Measurements from ENCODE around the gene OTUD7B. TPM values are rescaled to one million over a fixed set of nuclear protein-coding genes. Genes with fewer than 3 reads are reported as not detected.
"Not testable (repeated sequence)": the region's sequence is repeated elsewhere in the genome, so short reads cannot be mapped to it uniquely, and the experiment has no call there.

Gene OTUD7B
- total RNA-seq, 2 experiments from 2014 or later = 21.9 to 23.2 TPM

DNA sequence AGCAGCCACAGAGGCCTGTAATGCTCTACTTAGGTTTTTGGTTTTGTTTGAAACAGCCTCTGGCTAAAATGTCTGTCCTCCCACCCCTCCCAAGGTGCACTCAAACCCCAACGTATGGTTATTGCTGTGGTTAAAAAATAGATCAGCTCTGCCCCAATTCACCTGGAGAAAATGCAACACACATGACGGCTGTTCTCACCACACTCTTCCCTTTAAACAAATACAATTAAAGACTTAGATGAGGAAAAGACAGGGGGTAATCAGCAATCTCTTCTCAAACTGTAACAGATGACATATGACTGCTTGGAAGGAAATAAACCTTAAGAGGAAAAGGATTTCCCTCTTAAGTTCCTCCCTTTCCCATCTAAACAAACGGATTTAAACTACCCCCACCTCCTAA, 67.6 kb downstream of the OTUD7B start:
- H3K27ac Mint-ChIP-seq = no peak overlapping the region
- no peak for DNase-seq
- no peak overlapping the region for H3K4me3 Mint-ChIP-seq
- peaks cover 25% of the 10 kb centered on the region for H3K4me1 Mint-ChIP-seq
- H3K9me3 Mint-ChIP-seq = no peaks in the 10 kb centered on the region
- no peaks in the 10 kb centered on the region for H3K27me3 Mint-ChIP-seq
- H3K36me3 Mint-ChIP-seq = peaks cover 16% of the 10 kb centered on the region

DNA sequence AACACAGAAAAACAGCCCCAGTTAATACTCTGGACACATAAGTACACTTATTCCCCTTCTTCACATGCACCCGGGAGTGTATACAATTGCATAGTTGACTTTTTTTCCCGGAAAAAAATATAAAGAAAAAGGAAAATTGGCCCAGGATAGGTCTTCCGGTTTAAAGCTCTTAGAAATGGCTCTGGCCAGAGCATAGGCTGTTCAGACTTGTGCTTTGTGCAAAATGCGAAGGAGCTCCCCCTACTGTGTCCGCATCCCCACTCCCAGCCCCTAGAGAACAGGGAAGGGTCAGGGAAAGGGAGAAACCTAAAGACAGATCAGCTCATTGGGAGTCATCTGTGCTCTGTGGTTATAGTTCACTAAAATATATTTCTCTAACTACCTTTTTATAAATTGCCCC, 68.3 kb downstream of the OTUD7B start:
- Mint-ChIP-seq H3K27me3 (no peaks in the 10 kb centered on the region), H3K9me3 (no peaks in the 10 kb centered on the region), H3K4me1 (peaks cover 32% of the 10 kb centered on the region), H3K4me3 (no peak overlapping the region), H3K27ac (no peak overlapping the region), H3K36me3 (peaks cover 16% of the 10 kb centered on the region)
- no peak for DNase-seq

DNA sequence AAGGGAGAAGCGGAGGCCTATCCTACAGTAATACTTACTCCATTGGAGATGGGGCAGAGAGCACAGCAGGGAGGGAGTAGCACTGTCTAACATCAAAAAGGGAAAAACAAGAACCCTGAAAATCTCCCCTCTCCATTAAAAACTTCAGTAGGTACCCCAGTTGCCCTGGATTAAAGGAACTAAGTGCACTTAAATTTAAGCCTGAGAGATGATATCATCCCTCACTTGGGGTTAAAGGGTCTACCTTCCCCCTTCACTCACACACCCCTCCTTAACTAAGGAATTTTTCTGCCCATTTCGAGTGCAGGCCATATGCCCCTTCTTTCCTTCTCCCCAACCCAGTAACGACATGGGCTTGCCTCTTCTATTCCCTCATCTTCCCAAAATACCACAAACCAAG, 70.1 kb downstream of the OTUD7B start:
- DNase-seq = no peak
- peaks cover 13% of the 10 kb centered on the region for H3K36me3 Mint-ChIP-seq
- no peak overlapping the region for H3K4me3 Mint-ChIP-seq
- no peaks in the 10 kb centered on the region for H3K9me3 Mint-ChIP-seq
- no peaks in the 10 kb centered on the region for H3K27me3 Mint-ChIP-seq
- H3K27ac Mint-ChIP-seq = no peak overlapping the region
- H3K4me1 Mint-ChIP-seq = peaks cover 35% of the 10 kb centered on the region

DNA sequence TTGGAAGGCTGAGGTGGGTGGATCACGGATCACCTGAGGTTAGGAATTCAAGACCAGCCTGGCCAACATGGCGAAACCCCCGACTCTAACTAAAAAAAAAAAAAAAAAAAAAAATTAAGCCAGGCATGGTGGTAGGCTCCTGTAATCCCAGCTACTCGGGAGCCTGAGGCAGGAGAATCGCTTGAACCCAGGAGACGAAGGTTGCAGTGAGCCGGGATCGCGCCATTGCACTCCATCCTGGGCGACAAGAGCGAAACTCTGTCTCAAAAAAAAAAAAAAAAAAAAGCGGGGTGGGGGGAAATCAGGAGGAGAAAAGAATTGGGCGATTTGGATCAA, 71.9 kb downstream of the OTUD7B start:
- Mint-ChIP-seq H3K4me1 (peaks cover 33% of the 10 kb centered on the region), H3K27ac (peak overlapping the region; percentile 68)
- H3K4me3 Mint-ChIP-seq, H3K27me3 Mint-ChIP-seq, DNase-seq, H3K36me3 Mint-ChIP-seq, H3K9me3 Mint-ChIP-seq: not testable (repeated sequence)

DNA sequence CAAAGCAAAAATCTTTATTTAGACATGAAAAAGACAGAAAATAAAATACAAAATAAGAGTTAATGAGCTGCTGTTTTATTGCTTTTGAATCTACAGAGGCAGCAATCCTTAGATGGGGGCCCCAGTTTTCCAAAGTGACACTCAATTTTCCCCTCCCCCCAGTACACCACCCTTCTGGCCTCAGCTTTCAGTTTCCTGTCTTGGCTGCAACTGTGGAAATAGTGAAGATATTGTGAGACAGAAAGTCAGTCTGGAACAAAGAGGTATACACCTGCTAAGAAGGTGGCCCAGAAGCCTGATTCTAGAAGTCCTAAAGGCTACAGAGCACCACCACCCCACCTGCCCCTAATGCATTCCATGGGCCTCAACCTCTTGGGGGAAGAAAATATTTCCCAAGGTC, 72.8 kb downstream of the OTUD7B start:
- DNase-seq = peak; percentile 34
- Mint-ChIP-seq H3K9me3 (no peaks in the 10 kb centered on the region), H3K4me3 (peak overlapping the region; percentile 23)

DNA sequence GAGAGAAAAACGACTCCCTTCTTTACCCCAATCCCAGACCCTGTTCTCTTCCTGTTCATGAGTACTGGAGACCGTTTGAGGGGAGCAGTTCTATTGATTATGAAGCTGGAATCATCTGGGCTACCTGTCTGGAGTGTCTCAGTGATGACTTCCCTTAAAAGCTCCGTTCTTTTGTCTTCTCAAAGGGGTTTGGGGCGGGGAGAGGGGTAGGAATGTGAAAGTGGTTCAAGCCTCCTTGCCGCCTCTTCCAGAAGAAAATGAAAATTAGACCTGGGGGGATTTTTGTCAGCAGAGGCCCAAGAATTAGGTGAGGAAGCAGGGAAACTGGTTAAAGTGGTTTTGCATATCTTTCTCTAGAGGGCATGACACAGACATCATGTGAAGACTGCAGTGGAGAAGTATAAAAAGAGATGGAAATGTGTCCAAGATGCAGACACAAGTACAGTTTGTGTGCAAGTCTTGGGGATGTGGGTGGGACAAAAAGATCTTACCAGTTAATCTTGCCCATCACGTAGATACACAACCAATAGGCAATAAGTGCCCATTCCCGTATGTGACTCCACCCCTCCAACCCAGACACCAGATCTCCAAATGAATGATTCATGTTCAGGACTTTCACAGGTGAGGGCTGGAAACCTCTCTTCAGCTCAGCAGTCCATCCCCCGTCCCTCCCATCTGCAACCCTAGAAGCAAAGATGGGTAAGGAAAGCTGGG, 73.4 kb downstream of the OTUD7B start:
- Mint-ChIP-seq H3K4me1 (peaks cover 31% of the 10 kb centered on the region), H3K4me3 (peak overlapping the region; percentile 11), H3K27ac (peak overlapping the region; percentile 47), H3K9me3 (no peaks in the 10 kb centered on the region), H3K27me3 (peaks cover 3% of the 10 kb centered on the region), H3K36me3 (no peaks in the 10 kb centered on the region)
- DNase-seq = no peak

More for the DNA sequence above, 72.8 kb downstream of the OTUD7B start:
- Mint-ChIP-seq H3K27me3 (peaks cover 3% of the 10 kb centered on the region), H3K4me1 (peaks cover 31% of the 10 kb centered on the region), H3K36me3 (no peaks in the 10 kb centered on the region), H3K27ac (peak overlapping the region; percentile 47)

DNA sequence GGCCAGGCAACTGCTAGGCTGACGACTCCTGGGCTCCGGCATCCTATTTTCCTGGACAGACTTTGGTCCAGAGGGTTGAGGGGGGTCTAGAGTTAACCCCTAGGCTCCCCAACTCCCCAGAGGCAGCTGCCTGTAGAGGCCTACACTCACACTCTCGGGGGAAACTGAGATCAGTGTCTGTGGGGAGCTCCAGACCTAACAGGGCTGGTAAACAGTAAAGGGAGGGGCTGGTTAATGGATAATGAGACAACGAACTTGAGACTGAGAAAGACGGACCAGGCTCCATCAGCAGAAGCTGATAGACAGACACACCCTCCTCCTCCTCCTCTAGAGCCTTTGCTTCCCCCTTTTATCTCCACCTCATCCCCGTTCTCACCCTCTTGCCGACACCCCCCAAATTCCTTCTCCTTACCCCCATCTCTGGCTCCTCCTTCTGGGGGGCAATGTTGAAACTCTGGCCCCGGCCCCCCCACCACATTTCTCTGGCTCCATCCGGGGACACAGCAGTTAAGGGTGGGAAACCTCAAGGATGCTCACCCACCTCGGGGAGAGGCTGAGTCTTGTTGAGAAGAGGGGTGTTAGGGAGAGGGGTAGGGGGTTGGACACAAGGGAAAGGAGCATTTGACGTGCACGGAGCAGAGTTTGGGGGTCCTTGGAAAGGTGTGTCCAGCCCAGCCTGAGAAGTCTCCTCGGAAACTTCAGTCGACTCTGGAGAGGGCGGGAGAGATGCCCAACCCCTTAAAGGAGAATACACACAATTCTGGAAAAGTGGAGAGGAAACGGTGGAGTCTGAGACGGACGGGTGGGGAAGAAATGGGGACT, 74.1 kb downstream of the OTUD7B start, which contains the start of gene MTMR11:
MTMR11 (minus strand) TSS at position 710 of the 822 bp plus-strand sequence; CDS start at position 478, 232 bp downstream.
- Mint-ChIP-seq H3K9me3 (no peaks in the 10 kb centered on the region), H3K36me3 (no peaks in the 10 kb centered on the region), H3K4me1 (peaks cover 32% of the 10 kb centered on the region), H3K27me3 (peaks cover 3% of the 10 kb centered on the region), H3K4me3 (peak within 1 kb of the TSS; percentile 11), H3K27ac (peak within 1 kb of the TSS; percentile 47)
- DNase-seq = no peak

DNA sequence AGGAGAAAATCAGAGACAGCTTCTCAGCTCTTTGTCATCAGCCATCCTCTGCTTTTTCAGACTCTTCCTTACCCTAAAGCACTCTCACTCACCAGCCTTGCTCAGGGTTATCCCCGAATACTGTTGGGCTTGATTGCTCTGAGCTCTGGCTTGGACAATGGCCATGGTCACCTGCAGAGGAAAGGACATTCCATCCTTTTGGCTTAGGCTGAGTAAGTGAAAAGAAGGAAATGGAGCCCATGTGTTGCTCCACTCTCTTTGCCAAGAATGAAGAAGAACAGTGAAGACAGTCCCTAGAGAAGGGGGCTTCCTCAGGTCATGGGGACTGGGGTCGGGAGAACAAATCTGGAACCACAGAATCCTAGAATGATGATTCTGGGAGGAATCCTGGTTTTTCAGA, 76.2 kb downstream of the OTUD7B start:
- no peak overlapping the region for H3K27ac Mint-ChIP-seq
- peaks cover 3% of the 10 kb centered on the region for H3K27me3 Mint-ChIP-seq
- H3K9me3 Mint-ChIP-seq = no peaks in the 10 kb centered on the region
- no peak overlapping the region for H3K4me3 Mint-ChIP-seq
- H3K4me1 Mint-ChIP-seq = peaks cover 25% of the 10 kb centered on the region
- no peak for DNase-seq
- H3K36me3 Mint-ChIP-seq = peaks cover under 1% of the 10 kb centered on the region

DNA sequence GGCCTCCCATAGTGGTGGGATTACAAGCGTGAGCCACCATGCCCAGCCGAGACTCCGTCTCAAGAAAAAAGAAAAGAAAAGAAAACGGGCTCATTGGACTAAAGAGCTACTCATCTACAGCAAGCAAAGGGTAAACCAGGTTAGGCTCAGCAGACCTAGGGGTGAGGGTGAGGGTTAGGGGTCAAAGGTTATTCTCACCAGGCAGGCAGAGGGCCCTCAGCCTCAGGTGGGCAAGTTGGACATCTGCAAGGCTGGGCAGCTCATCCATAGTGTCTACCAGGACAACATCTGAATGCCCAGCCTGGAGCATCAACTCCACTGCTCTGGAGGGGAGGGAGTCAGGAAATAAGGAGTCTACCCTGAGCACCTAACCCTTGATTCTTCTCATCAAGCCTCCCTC, 77.3 kb downstream of the OTUD7B start:
- H3K36me3 Mint-ChIP-seq = peaks cover 2% of the 10 kb centered on the region
- H3K27me3 Mint-ChIP-seq = peaks cover 3% of the 10 kb centered on the region
- peaks cover 22% of the 10 kb centered on the region for H3K4me1 Mint-ChIP-seq
- H3K27ac Mint-ChIP-seq = no peak overlapping the region
- H3K9me3 Mint-ChIP-seq = no peaks in the 10 kb centered on the region
- no peak for DNase-seq
- H3K4me3 Mint-ChIP-seq = no peak overlapping the region

DNA sequence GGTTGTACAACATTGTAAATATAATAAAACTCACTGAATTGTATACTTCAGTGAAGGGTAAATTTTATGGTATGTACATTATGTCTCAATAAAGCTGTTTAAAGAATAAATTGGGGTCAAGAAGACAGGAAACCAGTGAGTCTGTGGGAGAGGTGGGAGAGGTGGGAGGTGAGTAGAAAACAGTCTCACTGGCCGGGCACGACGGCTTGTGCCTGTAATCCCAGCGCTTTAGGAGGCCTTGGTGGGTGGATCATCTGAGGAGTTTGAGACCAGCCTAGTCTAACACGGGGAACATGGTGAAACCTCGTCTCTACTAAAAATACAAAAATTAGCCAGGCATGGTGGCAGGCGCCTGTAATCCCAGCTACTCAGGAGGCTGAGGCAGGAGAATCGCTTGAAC, 78.1 kb downstream of the OTUD7B start:
- DNase-seq = no peak
- H3K4me3 Mint-ChIP-seq = no peak overlapping the region
- H3K27me3 Mint-ChIP-seq = peaks cover 3% of the 10 kb centered on the region
- peaks cover 16% of the 10 kb centered on the region for H3K4me1 Mint-ChIP-seq
- no peaks in the 10 kb centered on the region for H3K9me3 Mint-ChIP-seq
- peaks cover 3% of the 10 kb centered on the region for H3K36me3 Mint-ChIP-seq
- no peak overlapping the region for H3K27ac Mint-ChIP-seq

DNA sequence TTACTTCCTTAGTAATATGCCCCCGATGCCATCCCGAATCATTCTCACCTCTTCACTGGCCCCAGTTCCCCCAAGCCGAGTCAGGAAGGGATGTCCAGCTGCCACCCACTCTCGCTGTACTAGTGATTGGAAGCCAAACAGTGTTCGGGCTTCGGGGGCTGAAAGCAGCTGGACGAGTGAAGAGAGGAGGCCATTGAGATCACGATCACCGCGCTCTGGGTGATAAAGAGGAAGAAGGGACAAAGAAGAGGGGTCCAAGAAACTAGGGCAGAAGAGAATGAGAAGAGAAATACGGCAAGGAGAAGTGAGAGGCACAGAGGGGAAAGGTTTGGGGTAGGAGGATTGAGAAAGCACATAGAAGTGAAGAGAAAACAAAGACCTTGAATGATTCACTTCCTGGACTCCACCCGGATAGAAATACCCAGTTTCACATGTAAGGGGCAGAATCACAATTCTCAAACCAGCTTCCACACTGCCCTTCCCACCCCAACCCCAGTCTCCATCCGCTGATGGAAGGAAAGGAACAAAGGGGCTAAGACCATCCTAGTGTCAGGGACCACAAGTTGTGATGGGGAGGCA, 79.2 kb downstream of the OTUD7B start:
- Mint-ChIP-seq H3K4me1 (peaks cover 11% of the 10 kb centered on the region), H3K9me3 (no peaks in the 10 kb centered on the region), H3K36me3 (peaks cover 12% of the 10 kb centered on the region), H3K27me3 (peaks cover 3% of the 10 kb centered on the region), H3K27ac (no peak overlapping the region), H3K4me3 (no peak overlapping the region)
- no peak for DNase-seq

DNA sequence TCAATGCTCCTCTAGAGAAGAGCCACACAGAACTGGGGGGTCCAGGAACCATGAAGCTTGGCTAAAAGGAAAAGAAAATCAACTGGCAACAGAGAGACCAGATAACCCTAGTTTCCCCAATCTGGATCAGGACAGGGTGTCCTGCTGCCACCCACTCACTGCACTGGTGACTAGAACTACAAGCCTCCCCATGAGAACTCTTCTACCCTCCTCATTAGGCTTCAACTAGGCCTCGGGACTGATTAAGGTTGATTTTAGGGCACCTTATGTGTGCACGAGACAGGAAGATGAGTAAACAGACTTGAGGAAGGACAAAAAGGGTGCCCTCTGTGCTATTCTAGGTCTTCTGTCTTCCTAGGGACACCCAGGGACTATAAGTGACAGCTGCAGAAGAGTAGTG, 80.7 kb downstream of the OTUD7B start:
- Mint-ChIP-seq H3K4me1 (peaks cover 21% of the 10 kb centered on the region), H3K4me3 (no peak overlapping the region), H3K27ac (no peak overlapping the region), H3K36me3 (peaks cover 25% of the 10 kb centered on the region), H3K9me3 (no peaks in the 10 kb centered on the region), H3K27me3 (peaks cover 3% of the 10 kb centered on the region)
- DNase-seq = no peak

DNA sequence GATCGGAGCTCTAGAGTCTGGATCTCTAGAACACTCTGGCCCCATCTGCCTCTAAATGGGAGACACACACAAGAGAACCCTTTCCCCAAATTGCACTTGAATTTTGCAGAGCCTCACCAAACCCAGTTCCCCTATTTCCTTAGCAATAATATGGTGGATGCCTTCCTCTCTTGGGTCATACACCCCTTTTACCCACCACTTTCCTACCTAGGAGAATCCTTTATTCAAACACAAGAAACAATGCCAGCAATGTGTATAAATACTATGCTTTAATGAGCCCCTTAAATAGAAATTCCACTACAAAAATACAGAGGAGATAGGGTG, 82.2 kb downstream of the OTUD7B start:
- Mint-ChIP-seq H3K27me3 (no peaks in the 10 kb centered on the region), H3K36me3 (peaks cover 36% of the 10 kb centered on the region), H3K4me3 (peak overlapping the region; percentile 98), H3K4me1 (peaks cover 24% of the 10 kb centered on the region), H3K27ac (peak overlapping the region; percentile 94), H3K9me3 (no peaks in the 10 kb centered on the region)
- DNase-seq = no peak

DNA sequence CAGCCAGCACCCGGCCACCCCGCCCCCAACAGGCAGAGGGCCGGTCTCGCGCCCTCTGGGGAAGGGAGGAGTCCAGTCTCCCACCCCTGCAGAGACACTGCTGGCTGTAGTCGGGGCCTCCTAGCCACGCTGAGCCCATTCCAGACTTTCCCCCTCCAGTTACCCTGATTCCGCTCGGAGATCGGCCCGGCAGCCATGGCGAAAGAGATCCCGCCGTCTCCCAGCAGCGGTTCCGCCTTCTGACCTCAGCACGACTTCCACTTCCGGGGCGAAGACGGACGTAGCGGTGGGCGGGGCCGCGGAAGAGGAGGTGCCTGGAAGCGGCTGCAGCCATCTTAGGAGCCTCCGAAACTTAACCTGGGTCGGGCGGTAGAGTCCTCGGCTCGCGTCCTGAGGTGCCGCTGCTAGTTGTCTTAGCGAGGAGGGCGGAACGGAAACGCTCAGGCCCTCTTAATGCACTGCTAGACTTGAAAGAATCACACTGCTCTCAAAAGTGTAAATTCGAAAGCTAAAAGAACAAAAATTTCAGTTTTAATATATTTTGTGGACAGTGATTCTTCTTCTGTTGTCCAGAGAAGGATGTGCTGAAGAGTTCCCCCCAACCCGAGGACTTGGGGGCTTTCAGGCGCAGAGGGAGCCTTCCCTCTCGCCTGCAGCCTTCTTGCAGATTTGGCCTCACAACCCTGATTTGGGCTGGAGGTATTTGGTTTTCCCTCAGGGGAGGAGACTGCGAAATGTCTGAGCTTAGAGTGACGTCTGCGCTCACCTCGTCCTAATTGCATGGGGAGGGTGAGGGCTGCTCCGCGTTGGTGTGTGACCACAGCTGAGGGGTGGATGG, 82.7 kb downstream of the OTUD7B start, which contains the start of gene SF3B4:
SF3B4 (minus strand) TSS at position 241 of the 838 bp plus-strand sequence; CDS start at position 197, 44 bp downstream.
- H3K9me3 Mint-ChIP-seq = no peaks in the 10 kb centered on the region
- H3K36me3 Mint-ChIP-seq = peaks cover 42% of the 10 kb centered on the region
- H3K4me1 Mint-ChIP-seq = peaks cover 24% of the 10 kb centered on the region
- no peaks in the 10 kb centered on the region for H3K27me3 Mint-ChIP-seq
- H3K4me3 Mint-ChIP-seq = peak within 1 kb of the TSS; percentile 98
- peak within 1 kb of the TSS; percentile 94 for H3K27ac Mint-ChIP-seq
- DNase-seq = peak; percentile 96

All from activated naive CD8-positive, alpha-beta T cell treated with anti-CD3 and anti-CD28 coated beads for 36 hours (primary cell).